Stimulated activated CD4-positive, alpha-beta T cell treated with anti-CD3 and anti-CD28 coated beads, Interleukin-2, amount 100 ng/mL, for 24 hours (primary cell): ENCODE results near the gene AARSD1.
"Not testable (repeated sequence)": the region's sequence is repeated elsewhere in the genome, so short reads cannot be mapped to it uniquely, and the experiment has no call there.

Experiments used
- DNase-seq, 2 donors: peaks; one replicate each; pipeline ENCODE4 v3.0.0-alpha.2; 2020

AARSD1 gene

DNA sequence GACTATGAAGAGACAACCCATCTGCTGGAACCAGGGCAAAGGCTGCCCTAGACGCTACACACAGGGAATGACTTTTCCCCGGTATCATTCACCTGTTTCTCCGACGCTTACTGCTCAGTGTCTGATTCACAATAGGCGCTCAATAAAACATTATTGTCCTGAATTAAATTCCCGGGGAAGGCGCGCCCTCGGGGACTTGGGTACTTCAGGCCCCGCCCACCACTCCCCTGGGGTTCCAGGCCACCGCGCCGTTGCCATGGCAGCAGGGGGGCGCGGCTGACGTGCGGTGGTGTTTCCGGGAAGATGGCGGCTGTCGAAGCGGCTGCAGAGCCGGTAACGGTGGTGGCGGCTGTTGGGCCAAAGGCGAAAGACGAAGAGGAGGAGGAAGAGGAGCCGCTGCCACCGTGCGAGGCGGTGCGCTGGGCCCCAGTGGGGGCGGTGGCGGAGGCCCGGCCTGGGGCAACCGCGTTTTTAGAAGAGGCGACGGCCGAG is 16.1 kb upstream of the AARSD1 start, which contains the start of gene RUNDC1:
Gene RUNDC1 (plus strand): TSS at position 292 of the 492 bp plus-strand sequence. CDS start 12 bp downstream, at position 304.
- DNase-seq = peak; percentile 93 to 95

GRCh38 chr17:42979511-42980273 is 15.4 kb upstream of the AARSD1 start, which contains the start of gene PTGES3L:
TSS of gene PTGES3L (minus strand) at chr17:42980080. CDS start at chr17:42980053, 27 bp downstream.
- peak; percentile 37 to 39 for DNase-seq

GRCh38 chr17:42975701-42976100 is 11.4 kb upstream of the AARSD1 start:
- not testable (repeated sequence) for DNase-seq

GRCh38 chr17:42975265-42975664 is 11.0 kb upstream of the AARSD1 start:
- no peak for DNase-seq

- DNase-seq = not testable (repeated sequence)
Observed at GRCh38 chr17:42973323-42973722, 9.1 kb upstream of the AARSD1 start.

DNA sequence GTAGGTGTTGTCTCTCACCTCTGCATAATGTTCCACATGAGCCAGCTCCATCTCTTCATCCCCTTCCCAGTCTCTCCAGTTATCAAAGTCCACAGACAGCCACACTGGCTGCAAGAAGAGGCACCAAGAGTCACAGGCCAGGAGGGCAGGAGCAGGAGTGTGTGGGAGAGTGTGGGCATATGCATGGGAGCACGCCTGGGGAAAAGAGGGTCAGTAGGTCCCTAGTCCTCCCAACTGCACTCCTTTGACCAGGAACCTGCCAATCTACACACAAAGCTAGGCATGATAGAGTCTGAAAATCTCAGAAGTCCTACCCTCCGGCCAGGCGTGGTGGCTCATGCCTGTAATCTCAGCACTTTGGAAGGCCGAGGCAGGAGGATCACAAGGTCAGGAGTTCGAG is 7.3 kb upstream of the AARSD1 start:
- no peak for DNase-seq

GRCh38 chr17:42969001-42969581 is 4.8 kb upstream of the AARSD1 start:
- no peak for DNase-seq

DNA sequence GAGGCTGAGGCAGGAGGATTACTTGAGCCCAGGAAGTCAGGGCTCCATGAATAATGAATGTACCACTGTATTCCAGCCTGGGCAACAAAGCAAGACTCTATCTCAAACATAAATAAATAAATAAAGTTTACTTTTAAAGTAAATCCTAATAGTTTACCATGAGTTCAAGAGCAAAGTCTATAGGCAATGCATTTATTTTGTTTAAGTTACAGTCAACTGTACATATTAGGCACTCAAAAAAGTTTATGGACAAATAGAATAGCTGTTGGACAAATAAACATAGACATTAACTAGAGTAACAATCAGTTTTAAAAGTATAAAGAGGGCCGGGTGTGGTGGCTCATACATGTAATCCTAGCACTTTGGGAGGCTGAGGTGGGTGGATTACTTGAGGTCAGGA is 3.7 kb upstream of the AARSD1 start:
- no peak for DNase-seq

- no peak for DNase-seq
Observed at GRCh38 chr17:42953669-42954068, 10.6 kb downstream of the AARSD1 start.

DNA sequence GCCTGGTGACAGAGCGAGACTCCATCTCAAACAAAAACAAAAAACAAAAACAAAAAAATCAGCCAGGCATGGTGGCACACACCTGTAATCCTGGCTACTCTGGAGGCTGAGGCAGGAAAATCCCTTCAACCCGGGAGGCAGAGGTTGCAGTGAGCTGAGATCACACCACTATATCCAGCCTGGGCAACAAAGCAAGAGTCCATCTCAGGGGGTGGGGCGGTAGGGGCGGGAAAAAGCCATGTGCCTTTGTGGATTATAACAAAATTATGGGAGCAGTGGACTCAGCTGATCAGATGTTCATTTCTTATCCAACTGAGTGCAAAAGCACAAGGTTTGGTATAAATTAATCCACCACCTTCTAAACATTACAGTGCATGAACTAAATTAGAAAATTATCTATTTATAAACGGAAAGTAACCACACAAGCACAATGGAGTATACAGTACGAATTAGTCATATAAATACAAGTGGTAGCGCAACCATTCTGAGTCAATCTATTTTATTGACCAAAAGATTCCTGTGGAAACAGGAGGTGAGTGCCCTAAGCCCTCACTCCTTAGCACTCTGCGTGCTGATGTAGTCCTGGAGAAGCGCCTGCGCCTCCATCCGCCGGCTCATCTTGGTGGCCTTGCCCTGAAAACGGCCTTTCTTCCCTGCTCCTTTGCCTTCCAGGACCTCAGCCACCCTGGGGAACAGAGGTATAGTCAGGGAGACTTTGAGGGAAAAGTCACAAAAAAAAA is 14.0 kb downstream of the AARSD1 start:
- DNase-seq = no peak

DNA sequence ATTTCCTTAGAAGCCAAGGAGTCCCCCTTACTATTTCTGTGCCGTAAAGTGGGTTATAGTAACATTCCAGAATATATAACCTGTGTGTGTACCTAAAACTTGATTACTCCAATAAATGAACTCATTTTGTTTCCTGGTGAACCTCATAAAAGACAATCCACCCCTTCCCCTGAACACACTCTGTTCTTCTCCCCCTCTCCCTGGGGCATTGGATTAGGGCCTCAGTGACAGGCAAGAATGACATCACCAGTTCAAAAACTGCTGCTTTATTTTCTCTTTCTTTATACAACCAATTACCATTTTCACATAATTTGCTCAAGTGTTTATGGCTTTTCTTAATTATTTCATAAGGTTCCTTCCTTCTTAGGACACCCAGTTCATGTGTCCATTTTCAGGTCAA is 17.4 kb downstream of the AARSD1 start:
- no peak for DNase-seq

- DNase-seq = no peak
Observed at GRCh38 chr17:42944211-42944610, 20.0 kb downstream of the AARSD1 start.

DNA sequence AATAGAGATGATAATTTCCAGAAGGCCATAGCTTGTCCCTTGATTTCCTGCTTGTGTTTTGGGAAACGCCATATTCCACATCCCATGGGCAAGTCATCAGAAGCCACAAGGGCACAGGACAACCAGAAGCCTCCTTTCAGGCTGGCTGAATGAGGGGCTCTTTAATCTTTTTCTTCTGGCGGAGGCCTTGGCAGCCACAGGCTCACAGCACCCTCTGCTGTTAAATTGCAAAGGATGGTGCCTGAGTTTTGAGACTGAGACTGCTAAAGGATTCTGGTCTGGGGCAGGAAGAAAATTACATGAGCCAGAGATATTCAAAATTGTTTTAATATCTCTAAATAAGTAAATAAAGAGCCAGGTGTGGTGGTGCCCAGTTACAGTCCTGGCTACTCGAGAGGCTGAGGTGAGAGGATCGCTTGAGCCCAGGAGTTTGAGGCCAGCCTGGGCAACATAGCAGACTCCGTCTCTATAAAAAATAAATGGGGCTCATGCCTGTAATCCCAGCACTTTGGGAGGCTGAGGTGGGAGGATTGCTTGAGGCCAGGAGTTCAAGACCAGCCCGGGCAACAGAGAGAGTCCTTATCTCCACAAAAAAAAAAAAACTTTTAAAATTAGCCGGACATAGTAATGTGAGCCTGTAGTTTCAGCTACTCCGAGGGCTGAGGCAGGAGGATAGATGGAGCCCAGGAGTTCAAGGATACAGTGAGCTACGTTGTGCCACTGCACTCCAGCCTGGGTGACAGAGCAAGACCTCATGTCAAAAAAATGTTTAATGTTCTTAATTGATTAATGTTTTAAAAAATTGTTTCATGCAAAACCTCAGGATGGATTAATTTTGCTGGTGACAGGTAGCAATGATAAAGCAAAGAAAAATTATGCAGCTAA is 26.3 kb downstream of the AARSD1 start:
- DNase-seq = peak in 1 of 2 donors; percentile 3

- no peak for DNase-seq
Observed at GRCh38 chr17:42929497-42929844, 34.8 kb downstream of the AARSD1 start.

GRCh38 chr17:42928714-42929496 is 35.3 kb downstream of the AARSD1 start:
- DNase-seq = peak; percentile 28 to 43

DNA sequence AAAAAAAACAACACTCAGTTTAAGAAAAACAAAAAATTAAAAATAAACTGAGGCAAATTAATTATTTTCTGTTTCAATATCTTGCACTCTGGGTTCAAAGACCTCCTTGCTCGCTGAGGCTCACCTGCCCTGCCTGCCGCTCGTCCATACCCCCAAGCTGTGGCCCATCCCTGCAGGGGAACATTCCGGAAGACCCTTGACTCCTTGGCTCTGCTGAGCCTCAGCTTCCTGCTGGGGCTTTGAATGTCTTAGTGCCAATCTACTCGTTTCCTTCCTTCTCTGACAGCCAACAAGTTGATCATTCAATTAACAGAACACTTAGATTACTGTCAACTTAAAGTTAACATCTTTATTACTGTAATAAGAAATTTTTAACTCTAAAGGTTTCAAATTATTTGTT is 39.4 kb downstream of the AARSD1 start:
- DNase-seq = no peak

- DNase-seq = not testable (repeated sequence)
Observed at GRCh38 chr17:42923472-42923871, 40.8 kb downstream of the AARSD1 start.

DNA sequence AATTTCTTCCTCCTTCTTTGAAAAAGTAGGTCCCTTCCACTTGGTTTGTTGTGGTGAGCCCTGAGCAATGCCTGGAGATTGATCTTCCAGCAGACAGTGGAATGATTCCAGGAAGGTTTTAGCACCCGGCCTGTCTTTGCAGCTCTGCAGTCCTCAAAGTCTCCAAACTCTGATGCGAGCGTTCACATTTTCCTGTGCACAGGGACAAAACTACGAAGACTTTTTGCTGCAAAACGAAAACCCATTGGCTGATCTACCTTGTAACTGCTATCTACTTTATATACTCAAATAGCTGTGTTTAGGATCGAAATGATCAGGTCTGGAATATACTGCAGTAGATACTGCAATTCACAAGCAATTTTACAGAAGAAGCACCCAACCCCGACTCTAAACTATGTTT is 42.0 kb downstream of the AARSD1 start:
- no peak for DNase-seq

DNA sequence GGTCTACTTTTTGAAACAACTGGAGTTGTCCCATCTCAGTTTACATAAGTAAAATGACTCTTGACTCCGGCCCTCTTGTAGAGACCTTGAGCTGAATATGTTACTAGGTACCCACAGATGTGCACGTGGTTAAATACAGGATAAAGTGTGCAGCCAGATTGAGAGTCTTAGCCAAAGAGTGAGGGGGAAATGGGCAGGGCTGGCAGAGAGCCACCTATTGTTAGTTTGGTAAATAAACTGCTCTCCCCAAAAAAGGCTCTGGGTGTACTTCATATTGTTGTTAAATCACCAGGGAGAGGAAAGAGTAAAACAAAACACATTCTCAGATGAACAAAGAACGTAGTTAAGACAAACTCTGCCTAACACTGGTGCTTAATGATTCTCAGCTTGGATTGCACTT is 43.3 kb downstream of the AARSD1 start:
- no peak for DNase-seq

DNA sequence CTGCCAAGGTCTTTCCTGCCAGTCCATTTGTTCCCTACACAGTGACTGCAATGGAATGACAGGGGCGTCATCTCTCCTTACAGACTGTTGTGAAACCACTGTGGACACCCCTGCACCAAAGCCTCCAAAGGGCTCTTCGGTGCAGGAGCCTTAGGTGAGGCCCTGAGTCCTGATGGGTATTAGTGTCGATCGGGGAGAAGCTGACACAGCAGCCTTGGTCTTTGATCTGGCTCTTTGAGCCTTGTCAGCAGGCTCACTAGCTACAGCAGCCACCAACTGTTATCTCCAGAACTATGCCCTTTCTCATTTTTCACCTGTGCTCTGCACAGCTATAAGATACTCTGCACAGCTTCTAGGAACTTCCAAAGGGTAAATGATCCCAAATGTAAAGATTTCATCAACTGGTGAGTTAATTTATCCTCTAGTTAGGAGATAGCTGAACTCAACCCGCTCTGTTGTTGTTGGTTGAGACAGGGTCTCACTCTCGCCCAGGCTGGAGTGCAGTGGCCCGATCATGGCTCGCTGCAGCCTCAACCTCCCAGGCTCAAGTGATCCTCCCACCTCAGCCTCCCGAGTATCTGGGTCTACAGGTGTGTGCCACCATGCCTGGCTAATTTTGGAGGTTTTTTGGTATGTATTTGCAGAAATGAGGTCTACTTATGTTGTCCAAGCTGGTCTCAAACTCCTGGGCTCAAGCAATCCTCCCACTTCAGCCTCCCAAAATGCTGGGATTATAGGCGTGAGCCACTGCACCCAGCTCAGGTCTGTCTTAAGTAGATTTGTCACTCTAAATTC is 44.0 kb downstream of the AARSD1 start:
- no peak for DNase-seq
